Stimulated activated naive CD8-positive, alpha-beta T cell treated with anti-CD3 and anti-CD28 coated beads, Interleukin-15, Interleukin-2, amounts not matched to agents 100 U/mL and 50 U/mL, for 24 hours (primary cell): ENCODE results near the gene TSPO.
"Not testable (repeated sequence)": the region's sequence is repeated elsewhere in the genome, so short reads cannot be mapped to it uniquely, and the experiment has no call there.

Experiments
- ATAC-seq: fragments of 150-1000 bp; cut with Tn5 transposase; one replicate; pipeline ENCODE4 v1.10.0; 2021
- DNase-seq: peaks from one replicate; pipeline ENCODE4 v3.0.0; 2021

Gene TSPO

GRCh38 chr22:43131773-43132501 is 19.4 kb upstream of the TSPO start:
- no peak for ATAC-seq
- DNase-seq, result no peak

DNA sequence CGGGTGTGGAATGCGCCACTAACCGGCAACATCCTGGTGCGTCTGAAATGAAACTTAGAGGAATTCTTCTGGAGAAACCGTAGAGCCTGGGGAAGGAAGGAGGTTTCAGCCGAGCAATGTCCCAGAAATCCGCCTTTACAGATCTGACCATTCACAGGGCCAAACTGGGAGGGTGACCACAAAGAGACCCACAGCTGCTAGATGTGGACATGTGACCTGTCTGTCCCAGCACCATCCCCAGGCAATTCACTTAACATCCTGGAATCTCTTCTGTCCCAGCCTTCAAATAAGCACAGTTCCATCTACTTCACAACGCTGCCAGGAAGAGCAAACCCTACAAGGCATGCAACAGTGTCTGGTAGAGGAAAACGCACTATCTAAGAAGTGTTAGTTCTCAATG is 18.0 kb upstream of the TSPO start:
- no peak for DNase-seq
- ATAC-seq, result no peak

GRCh38 chr22:43134553-43134952 is 16.8 kb upstream of the TSPO start:
- ATAC-seq (no peak), DNase-seq (no peak)

DNA sequence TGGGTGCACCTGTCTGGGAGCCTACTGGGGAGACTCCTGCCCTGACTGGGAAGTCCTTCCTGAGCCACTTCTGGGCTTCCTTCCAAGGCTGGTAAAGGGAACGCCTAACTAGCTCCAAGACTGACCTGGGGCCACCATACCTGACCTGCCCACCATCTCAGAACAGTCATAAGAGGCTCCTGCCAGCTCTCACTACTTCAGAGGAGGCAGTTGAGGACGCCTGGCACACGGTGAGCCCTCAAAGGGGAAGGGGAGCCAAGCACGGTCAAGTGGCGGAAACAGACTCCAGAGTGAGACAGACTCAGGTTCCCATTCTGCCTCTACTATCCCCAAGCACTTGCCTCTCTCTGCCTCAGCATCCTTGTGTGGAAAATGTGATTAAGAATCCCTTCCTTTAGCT is 15.8 kb upstream of the TSPO start:
- ATAC-seq (no peak), DNase-seq (no peak)

- DNase-seq (peak; percentile 58), ATAC-seq (peak; percentile 67)
Measured at GRCh38 chr22:43136255-43136654, 15.1 kb upstream of the TSPO start.

DNA sequence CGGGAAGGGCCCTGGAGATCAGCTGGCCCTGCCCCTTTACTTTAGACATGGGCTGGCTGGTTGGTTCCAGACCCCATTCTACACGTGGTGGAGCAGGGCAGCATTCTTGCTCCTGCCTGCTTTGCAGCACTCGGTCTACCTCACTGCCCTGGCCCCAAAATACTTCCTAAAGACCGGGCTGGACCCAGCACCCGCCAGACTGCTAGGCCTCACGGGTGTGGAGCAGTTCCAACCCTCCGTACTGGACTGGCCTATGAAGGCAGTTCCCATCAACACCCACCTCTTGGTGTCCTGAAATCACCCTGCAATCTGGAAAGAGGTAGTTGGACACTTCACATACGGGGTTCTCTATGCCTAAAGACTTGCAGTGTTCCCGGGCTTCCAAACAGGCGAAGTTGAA is 14.6 kb upstream of the TSPO start:
- no peak for ATAC-seq
- no peak for DNase-seq

GRCh38 chr22:43142880-43143562 is 8.3 kb upstream of the TSPO start, which contains the start of gene MCAT:
TSS of gene MCAT (minus strand) at chr22:43143398. CDS start at chr22:43143348, 50 bp downstream.
- DNase-seq (peak; percentile 91), ATAC-seq (peak; percentile 96)

DNA sequence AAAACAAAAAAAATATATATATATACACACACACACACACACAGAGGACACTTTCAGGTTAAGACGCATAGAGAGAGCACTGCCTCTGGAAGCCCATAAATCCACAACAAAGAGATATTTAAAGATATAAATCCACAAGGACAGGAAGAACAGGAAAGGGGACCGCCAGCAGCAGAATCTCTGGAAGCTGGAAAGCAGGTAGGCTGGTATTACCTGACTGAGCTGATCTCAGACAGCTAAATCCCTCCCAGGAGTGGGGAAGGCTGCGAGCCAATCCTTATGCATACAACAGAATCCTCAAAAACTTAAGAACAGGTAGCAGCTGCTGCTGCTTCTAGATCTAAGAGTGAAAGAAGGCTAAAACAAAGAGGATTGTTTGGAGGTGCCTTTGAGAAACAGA is 6.4 kb upstream of the TSPO start:
- ATAC-seq (no peak), DNase-seq (no peak)

DNA sequence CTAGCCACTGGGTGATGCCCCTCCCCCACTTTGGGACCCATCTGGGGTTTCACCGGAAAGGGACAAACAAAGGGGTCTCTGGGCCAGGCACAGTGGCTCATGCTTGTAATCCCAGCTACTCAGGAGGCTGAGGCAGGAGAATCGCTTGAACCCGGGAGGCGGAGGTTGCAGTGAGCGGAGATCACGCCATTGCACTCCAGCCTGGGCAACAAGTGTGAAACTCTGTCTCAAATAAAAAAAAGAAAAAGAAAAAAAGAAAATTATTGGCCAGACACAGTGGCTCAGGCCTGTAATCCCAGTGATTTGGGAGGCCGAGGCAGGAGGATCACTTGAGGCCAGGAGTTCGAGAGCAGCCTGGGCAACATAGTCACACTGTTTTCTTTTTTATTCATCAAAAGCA is 6.0 kb upstream of the TSPO start:
- not testable (repeated sequence) for ATAC-seq, DNase-seq

GRCh38 chr22:43146332-43146731 is 5.0 kb upstream of the TSPO start:
- DNase-seq, ATAC-seq: not testable (repeated sequence)

GRCh38 chr22:43147821-43148220 is 3.5 kb upstream of the TSPO start:
- DNase-seq (no peak), ATAC-seq (no peak)

- ATAC-seq (no peak), DNase-seq (no peak)
Measured at GRCh38 chr22:43148581-43148980, 2.8 kb upstream of the TSPO start.

- ATAC-seq, result no peak
- no peak for DNase-seq
Measured at GRCh38 chr22:43150731-43151206, 590 bp upstream of the TSPO start.

DNA sequence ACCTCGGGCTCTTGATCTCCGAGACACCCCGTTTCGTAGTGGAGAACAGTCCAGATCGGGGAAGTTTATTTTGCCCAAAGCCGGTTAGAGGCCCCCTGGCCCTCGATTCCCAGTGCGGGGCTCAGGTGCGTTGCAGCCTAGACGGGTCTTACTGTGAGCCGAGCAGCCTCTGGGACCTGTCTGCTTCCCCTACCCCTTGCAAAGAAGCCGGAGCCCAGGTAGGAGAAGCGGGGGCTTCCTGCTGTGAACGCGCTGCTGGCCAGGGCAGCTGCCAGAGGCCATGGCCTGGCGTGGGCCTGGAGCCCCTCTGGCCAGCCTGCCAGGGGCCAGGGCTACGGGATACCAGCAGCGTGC is 621 bp downstream of the TSPO start:
- ATAC-seq (peak; percentile 6), DNase-seq (no peak)

- ATAC-seq, result peak; percentile 86
- DNase-seq, result peak; percentile 69
Measured at GRCh38 chr22:43152357-43153071, 1.2 kb downstream of the TSPO start.

- no peak for ATAC-seq
- DNase-seq, result no peak
Measured at GRCh38 chr22:43153899-43154298, 2.5 kb downstream of the TSPO start.

GRCh38 chr22:43154887-43155536 is 3.7 kb downstream of the TSPO start:
- ATAC-seq (no peak), DNase-seq (no peak)

GRCh38 chr22:43155789-43156188 is 4.4 kb downstream of the TSPO start:
- DNase-seq, result peak; percentile 16
- no peak for ATAC-seq

DNA sequence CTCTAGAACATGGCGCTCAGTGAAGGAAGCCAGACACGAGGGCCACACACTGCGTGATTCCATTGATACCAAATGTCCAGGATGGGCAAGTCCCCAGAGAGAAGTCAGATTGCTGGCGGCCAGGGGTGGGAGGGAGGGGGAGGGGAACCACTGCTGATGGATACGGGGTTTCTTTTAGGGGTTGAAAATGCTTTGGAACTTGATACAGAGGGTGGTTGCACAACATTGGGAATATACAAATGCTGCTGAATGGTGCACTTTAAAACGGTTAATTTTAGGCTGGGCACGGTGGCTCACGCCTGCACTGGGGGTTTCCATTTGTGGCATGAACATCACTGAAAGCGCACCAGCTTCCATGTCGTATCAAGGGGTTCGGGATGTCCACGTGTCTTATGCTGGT is 5.1 kb downstream of the TSPO start:
- ATAC-seq, result no peak
- no peak for DNase-seq

DNA sequence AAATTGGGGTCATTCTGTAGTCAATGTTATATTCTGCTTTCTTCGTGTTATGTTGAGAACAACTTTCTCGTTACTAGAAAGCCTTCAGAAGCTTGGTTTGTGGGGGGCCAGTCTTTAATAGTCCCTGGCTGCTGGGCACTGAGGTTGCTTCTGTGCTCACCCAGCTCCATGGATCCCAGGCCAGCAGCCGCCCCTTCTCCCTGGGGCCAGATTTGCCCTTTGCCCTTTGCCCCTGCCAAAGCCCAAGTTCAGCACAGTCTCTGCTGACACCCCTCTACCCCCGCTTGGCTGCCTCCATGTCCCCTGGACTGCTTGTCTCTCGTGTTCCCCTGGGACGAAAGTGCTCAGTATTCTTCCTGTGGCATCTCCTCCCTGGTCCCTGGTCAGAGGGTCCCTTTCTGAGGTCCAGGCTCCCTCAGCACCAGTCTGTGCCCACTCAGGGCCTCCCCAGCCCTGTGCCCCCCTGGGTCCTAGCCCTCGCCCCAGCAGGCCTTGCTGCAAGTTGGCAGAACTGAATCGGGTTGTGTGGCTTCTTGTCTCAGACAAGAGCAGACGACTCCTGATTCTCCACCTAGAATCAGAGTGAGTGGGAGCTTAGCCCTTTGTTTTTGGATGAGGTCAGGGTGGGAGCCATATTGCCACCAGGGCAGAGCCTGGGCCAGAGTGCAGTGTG is 6.7 kb downstream of the TSPO start:
- DNase-seq, result no peak
- ATAC-seq, result no peak

DNA sequence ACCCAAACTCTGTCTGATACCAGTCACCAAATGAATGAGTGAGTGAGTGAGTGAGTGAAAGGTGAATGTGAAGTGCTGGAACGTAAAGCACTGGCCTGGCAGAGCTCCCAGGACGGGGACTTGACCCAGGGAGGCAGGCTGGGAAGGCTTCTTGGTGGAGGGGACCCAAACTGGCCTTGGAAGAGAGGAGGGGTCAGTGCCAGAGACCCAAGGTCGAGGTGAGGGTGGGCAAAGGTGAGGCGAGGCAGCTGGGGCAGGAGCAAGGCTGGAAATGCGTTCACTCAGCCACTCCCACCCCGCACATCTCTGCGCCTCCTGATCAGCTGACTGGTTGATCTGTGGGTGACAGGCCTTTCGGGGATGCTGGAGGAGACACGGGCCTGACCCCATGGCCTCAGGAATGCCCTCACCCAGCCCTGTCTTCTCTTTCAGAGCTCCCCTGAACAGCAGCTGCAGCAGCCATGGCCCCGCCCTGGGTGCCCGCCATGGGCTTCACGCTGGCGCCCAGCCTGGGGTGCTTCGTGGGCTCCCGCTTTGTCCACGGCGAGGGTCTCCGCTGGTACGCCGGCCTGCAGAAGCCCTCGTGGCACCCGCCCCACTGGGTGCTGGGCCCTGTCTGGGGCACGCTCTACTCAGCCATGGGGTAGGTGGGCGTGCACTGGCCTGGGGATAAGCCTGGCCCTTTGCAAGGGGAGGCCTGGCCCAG is 7.6 kb downstream of the TSPO start:
- DNase-seq (no peak), ATAC-seq (no peak)
